Uterus (tissue), 2 donors: ENCODE data around the gene ATP8B1.

Experiments
- POLR2A ChIP-seq, 2 donors: fragments of 450-650 bp; IDR thresholded peaks; one replicate each; pipeline ENCODE4 v1.6.1; 2016; ENCODE audit warnings: antibody characterized with exemption in 2 of 2, mild to moderate bottlenecking in 1 of 2, moderate library complexity in 1 of 2
- TF ChIP-seq, protein P1 (sequence below), 4 experiments: fragments of 200-600 bp in 2 of 4; fragments of 450-650 bp in 2 of 4; sonication (generic) in 2 of 4; IDR thresholded peaks; one replicate each; pipeline ENCODE4 v1.5.1; 2016 to 2019; ENCODE audit warnings: antibody characterized with exemption in 4 of 4, mild to moderate bottlenecking in 2 of 4, moderate library complexity in 1 of 4

DNA sequence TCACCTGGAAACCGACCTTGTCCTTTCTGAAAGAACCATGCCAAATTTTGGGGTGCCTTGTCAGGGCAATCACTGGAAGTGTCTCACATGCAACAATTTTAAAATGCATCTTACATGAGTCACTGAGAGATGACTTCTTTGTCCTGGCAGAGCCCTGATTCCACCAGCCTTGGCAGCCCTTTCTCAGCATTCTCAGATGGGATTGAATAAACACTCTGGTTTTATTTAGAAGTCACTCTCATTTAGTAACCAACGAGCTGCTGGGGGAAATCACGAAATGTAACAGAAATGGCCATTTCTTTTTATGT is 3.8 kb upstream of the ATP8B1 start:
- TF ChIP-seq, protein P1, sequence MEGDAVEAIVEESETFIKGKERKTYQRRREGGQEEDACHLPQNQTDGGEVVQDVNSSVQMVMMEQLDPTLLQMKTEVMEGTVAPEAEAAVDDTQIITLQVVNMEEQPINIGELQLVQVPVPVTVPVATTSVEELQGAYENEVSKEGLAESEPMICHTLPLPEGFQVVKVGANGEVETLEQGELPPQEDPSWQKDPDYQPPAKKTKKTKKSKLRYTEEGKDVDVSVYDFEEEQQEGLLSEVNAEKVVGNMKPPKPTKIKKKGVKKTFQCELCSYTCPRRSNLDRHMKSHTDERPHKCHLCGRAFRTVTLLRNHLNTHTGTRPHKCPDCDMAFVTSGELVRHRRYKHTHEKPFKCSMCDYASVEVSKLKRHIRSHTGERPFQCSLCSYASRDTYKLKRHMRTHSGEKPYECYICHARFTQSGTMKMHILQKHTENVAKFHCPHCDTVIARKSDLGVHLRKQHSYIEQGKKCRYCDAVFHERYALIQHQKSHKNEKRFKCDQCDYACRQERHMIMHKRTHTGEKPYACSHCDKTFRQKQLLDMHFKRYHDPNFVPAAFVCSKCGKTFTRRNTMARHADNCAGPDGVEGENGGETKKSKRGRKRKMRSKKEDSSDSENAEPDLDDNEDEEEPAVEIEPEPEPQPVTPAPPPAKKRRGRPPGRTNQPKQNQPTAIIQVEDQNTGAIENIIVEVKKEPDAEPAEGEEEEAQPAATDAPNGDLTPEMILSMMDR (IDR thresholded peaks at IDR 0.05): no peak
- no peak for TF ChIP-seq POLR2A (IDR thresholded peaks at IDR 0.05)
